ENCODE data around the gene MRPL20.
A peak's percentile ranks its signal among the peaks of the same experiment; 100 is the strongest.

MRPL20 gene

GRCh38 chr1:1398677-1399186 lies 8.4 kb downstream of the MRPL20 start:
- no peak for DNase-seq (ENCODE audit: low read depth)
- H3K4me3 ChIP-seq (ENCODE audit: low read depth, low read length): peak overlapping the region; percentile 85
- no peak for TF ChIP-seq CTCF (IDR thresholded peaks at IDR 0.05; ENCODE audit: low read depth, low read length)
- TF ChIP-seq MYC (IDR thresholded peaks at IDR 0.05; ENCODE audit: low read depth, low read length): no peak
- no peak for TF ChIP-seq MAX (IDR thresholded peaks at IDR 0.05; ENCODE audit: low read depth, low read length)
- TF ChIP-seq POLR2A (IDR thresholded peaks at IDR 0.05; ENCODE audit: extremely low read depth, insufficient read length): no peak

GRCh38 chr1:1397839-1398523 lies 9.1 kb downstream of the MRPL20 start:
- peak overlapping the region; percentile 85 for H3K4me3 ChIP-seq (ENCODE audit: low read depth, low read length)
- peak; percentile 88 for TF ChIP-seq MAX (IDR thresholded peaks at IDR 0.05; ENCODE audit: low read depth, low read length)
- no peak for TF ChIP-seq POLR2A (IDR thresholded peaks at IDR 0.05; ENCODE audit: extremely low read depth, insufficient read length)
- peak; percentile 93 for TF ChIP-seq MYC (IDR thresholded peaks at IDR 0.05; ENCODE audit: low read depth, low read length)
- peak; percentile 81 for DNase-seq (ENCODE audit: low read depth)

- TF ChIP-seq MYC (IDR thresholded peaks at IDR 0.05; ENCODE audit: low read depth, low read length) (no peak), CTCF (IDR thresholded peaks at IDR 0.05; ENCODE audit: low read depth, low read length) (no peak), MAX (IDR thresholded peaks at IDR 0.05; ENCODE audit: low read depth, low read length) (no peak), POLR2A (IDR thresholded peaks at IDR 0.05; ENCODE audit: extremely low read depth, insufficient read length) (no peak)
- no peak overlapping the region for H3K4me3 ChIP-seq (ENCODE audit: low read depth, low read length)
- DNase-seq (ENCODE audit: low read depth): no peak
These were observed 11.9 kb downstream of the MRPL20 start for GRCh38 chr1:1395166-1395565.

- TF ChIP-seq CTCF (IDR thresholded peaks at IDR 0.05; ENCODE audit: low read depth, low read length) (no peak), POLR2A (IDR thresholded peaks at IDR 0.05; ENCODE audit: extremely low read depth, insufficient read length) (no peak), MAX (IDR thresholded peaks at IDR 0.05; ENCODE audit: low read depth, low read length) (no peak), MYC (IDR thresholded peaks at IDR 0.05; ENCODE audit: low read depth, low read length) (no peak)
- no peak for DNase-seq (ENCODE audit: low read depth)
- H3K4me3 ChIP-seq (ENCODE audit: low read depth, low read length): no peak overlapping the region
These were observed 13.0 kb downstream of the MRPL20 start for GRCh38 chr1:1394116-1394515.

GRCh38 chr1:1393428-1393827 lies 13.7 kb downstream of the MRPL20 start:
- no peak for DNase-seq (ENCODE audit: low read depth)
- TF ChIP-seq POLR2A (IDR thresholded peaks at IDR 0.05; ENCODE audit: extremely low read depth, insufficient read length): no peak
- TF ChIP-seq MYC (IDR thresholded peaks at IDR 0.05; ENCODE audit: low read depth, low read length): no peak
- no peak for TF ChIP-seq CTCF (IDR thresholded peaks at IDR 0.05; ENCODE audit: low read depth, low read length)
- no peak for TF ChIP-seq MAX (IDR thresholded peaks at IDR 0.05; ENCODE audit: low read depth, low read length)
- H3K4me3 ChIP-seq (ENCODE audit: low read depth, low read length): no peak overlapping the region

GRCh38 chr1:1393014-1393413 lies 14.1 kb downstream of the MRPL20 start:
- TF ChIP-seq MYC (IDR thresholded peaks at IDR 0.05; ENCODE audit: low read depth, low read length) (no peak), POLR2A (IDR thresholded peaks at IDR 0.05; ENCODE audit: extremely low read depth, insufficient read length) (no peak), MAX (IDR thresholded peaks at IDR 0.05; ENCODE audit: low read depth, low read length) (no peak), CTCF (IDR thresholded peaks at IDR 0.05; ENCODE audit: low read depth, low read length) (no peak)
- no peak for DNase-seq (ENCODE audit: low read depth)
- no peak overlapping the region for H3K4me3 ChIP-seq (ENCODE audit: low read depth, low read length)
